Astrocyte (in vitro differentiated cells and primary cell): Measurements from ENCODE around the gene TTLL8.
A peak's percentile ranks its signal among the peaks of the same experiment; 100 is the strongest.

Source experiments
- CTCF ChIP-seq: IDR thresholded peaks from 2 replicates; pipeline ENCODE4 v1.5.1; 2011; ENCODE audit warnings: low read depth, mild to moderate bottlenecking, inconsistent platforms, low read length, moderate library complexity; ENCODE audit not compliant: insufficient read depth
- EZH2 ChIP-seq: IDR thresholded peaks from 2 replicates; pipeline ENCODE4 v1.6.1; 2012; ENCODE audit warnings: mild to moderate bottlenecking, low read length, inconsistent platforms; ENCODE audit not compliant: insufficient read depth

- TF ChIP-seq CTCF (no peak), EZH2 (peak; percentile 43)
Measured at GRCh38 chr22:50058906-50059880, 1.1 kb upstream of the TTLL8 start.
